ENCODE measurements around the gene PFKFB2.

The PFKFB2 gene

DNA sequence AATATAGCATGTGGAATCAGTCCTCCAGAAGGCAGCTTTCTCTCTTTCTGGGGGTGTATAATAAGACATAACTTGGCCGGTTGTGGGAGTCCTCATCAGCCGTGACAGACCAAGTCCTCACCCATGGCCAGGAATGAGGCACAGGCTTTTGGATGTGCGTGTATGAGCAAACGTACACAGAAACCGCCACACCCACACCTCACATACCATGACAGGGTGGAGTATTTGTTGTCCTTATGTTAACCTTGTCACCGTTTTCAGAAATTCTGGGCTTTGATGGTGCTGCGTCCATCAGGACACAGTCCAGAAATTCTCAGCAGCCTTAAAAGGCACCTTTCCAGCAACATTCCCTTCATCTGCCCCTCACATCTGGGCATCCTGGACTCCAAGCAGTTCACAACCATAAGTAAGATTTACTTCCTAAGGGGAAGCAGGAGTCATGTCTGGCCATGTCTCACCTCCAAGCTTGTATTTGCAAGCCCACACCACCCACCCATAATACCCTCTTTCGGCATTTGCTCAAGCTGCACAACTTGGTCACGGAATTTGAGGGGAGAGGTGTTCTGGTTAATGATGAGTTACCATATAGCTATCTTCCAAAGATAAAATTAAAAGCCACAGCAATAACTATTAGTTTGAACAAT, 32.9 kb upstream of the PFKFB2 start:
- H2AFZ ChIP-seq (ENCODE audit: low read depth, low read length), result no peak overlapping the region
- H3K9me3 ChIP-seq (ENCODE audit: control insufficient read depth, low read length), result no peaks in the 10 kb centered on the region
- no peak overlapping the region for H3K4me2 ChIP-seq (ENCODE audit: low read length, poor library complexity, severe bottlenecking)
- H3K27me3 ChIP-seq (ENCODE audit: control insufficient read depth in 1 of 2, insufficient read depth in 1 of 2, low read length in 2 of 2), result no peaks in the 10 kb centered on the region
- no peak overlapping the region for H3K9ac ChIP-seq (ENCODE audit: low read length)
- WGBS, result over 99% methylated on average over 7 of the region's 9 CpGs
- no peak overlapping the region for H3K18ac ChIP-seq (ENCODE audit: low read depth in 1 of 2, low read length in 2 of 2)
- no peaks in the 10 kb centered on the region for H3K36me3 ChIP-seq (ENCODE audit: control insufficient read depth in 1 of 2, insufficient read depth in 2 of 2, low read depth in 1 of 2, low read length in 2 of 2)
- no peak overlapping the region for H2BK12ac ChIP-seq (ENCODE audit: low read length in 2 of 2)
- no peak overlapping the region for H3K14ac ChIP-seq (ENCODE audit: low read length in 2 of 2)
- no peak overlapping the region for H4K8ac ChIP-seq (ENCODE audit: low read length)
- no peak overlapping the region for H2BK120ac ChIP-seq (ENCODE audit: low read depth, low read length)
- H3K23ac ChIP-seq (ENCODE audit: low read length in 2 of 2), result no peak overlapping the region
- DNase-seq, result no peak
- H3K27ac ChIP-seq (ENCODE audit: low read length, poor library complexity, severe bottlenecking), result no peak overlapping the region
- no peak overlapping the region for H3K4ac ChIP-seq (ENCODE audit: low read depth in 1 of 2, low read length in 2 of 2)
- H3K4me1 ChIP-seq (ENCODE audit: control insufficient read depth, insufficient read depth, low read depth, low read length), result peaks cover 14% of the 10 kb centered on the region
- H3K79me1 ChIP-seq (replicated peaks; ENCODE audit: low read length, poor library complexity, severe bottlenecking), result no peaks in the 10 kb centered on the region
- H2AK5ac ChIP-seq (ENCODE audit: low read length, severe bottlenecking), result no peak overlapping the region
- no peak overlapping the region for H3K4me3 ChIP-seq (ENCODE audit: insufficient read depth in 1 of 2, low read depth in 1 of 2, low read length in 2 of 2)
- H2BK15ac ChIP-seq (ENCODE audit: low read depth, poor library complexity, severe bottlenecking), result no peak overlapping the region
- no peak overlapping the region for H2BK5ac ChIP-seq (ENCODE audit: low read depth, low read length, poor library complexity, severe bottlenecking)
- H4K91ac ChIP-seq (ENCODE audit: low read length), result no peak overlapping the region

DNA sequence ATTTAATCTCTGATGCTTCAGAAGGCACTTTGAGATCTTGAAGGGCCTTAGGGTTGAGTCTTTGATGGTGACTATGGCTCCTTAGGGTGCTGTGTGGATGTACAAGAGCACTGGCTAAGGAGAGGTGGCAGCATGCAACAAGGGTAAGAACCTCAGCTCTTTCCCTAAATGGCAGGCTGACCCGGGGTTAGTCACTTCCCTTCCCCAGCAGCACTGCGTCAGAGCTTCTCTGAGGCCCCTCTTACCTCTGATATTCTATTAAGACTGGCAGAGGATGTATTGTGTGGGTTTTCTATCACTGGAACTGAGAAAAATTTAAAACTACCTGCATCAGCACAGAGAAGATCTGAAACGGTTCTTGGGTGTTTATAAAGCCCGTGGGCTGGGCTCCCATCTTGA, 32.4 kb upstream of the PFKFB2 start:
- Histone ChIP-seq H3K23ac (ENCODE audit: low read length in 2 of 2) (no peak overlapping the region), H2BK12ac (ENCODE audit: low read length in 2 of 2) (no peak overlapping the region), H2BK5ac (ENCODE audit: low read depth, low read length, poor library complexity, severe bottlenecking) (no peak overlapping the region), H3K4me3 (ENCODE audit: insufficient read depth in 1 of 2, low read depth in 1 of 2, low read length in 2 of 2) (no peak overlapping the region), H3K27ac (ENCODE audit: low read length, poor library complexity, severe bottlenecking) (no peak overlapping the region), H3K36me3 (ENCODE audit: control insufficient read depth in 1 of 2, insufficient read depth in 2 of 2, low read depth in 1 of 2, low read length in 2 of 2) (no peaks in the 10 kb centered on the region), H3K4me2 (ENCODE audit: low read length, poor library complexity, severe bottlenecking) (no peak overlapping the region), H3K4ac (ENCODE audit: low read depth in 1 of 2, low read length in 2 of 2) (no peak overlapping the region), H4K8ac (ENCODE audit: low read length) (no peak overlapping the region), H2BK15ac (ENCODE audit: low read depth, poor library complexity, severe bottlenecking) (no peak overlapping the region), H3K14ac (ENCODE audit: low read length in 2 of 2) (no peak overlapping the region), H3K27me3 (ENCODE audit: control insufficient read depth in 1 of 2, insufficient read depth in 1 of 2, low read length in 2 of 2) (no peaks in the 10 kb centered on the region), H3K4me1 (ENCODE audit: control insufficient read depth, insufficient read depth, low read depth, low read length) (peaks cover 15% of the 10 kb centered on the region), H3K9me3 (ENCODE audit: control insufficient read depth, low read length) (no peaks in the 10 kb centered on the region), H4K91ac (ENCODE audit: low read length) (no peak overlapping the region), H2AK5ac (ENCODE audit: low read length, severe bottlenecking) (no peak overlapping the region), H2BK120ac (ENCODE audit: low read depth, low read length) (no peak overlapping the region), H3K9ac (ENCODE audit: low read length) (no peak overlapping the region), H2AFZ (ENCODE audit: low read depth, low read length) (no peak overlapping the region), H3K18ac (ENCODE audit: low read depth in 1 of 2, low read length in 2 of 2) (no peak overlapping the region), H3K79me1 (replicated peaks; ENCODE audit: low read length, poor library complexity, severe bottlenecking) (no peaks in the 10 kb centered on the region)
- 68% methylated on average over 2 of the region's 4 CpGs for WGBS
- DNase-seq, result no peak

- no peak overlapping the region for H3K23ac ChIP-seq (ENCODE audit: low read length in 2 of 2)
- no peak overlapping the region for H3K4me2 ChIP-seq (ENCODE audit: low read length, poor library complexity, severe bottlenecking)
- no peaks in the 10 kb centered on the region for H3K79me1 ChIP-seq (replicated peaks; ENCODE audit: low read length, poor library complexity, severe bottlenecking)
- H3K27ac ChIP-seq (ENCODE audit: low read length, poor library complexity, severe bottlenecking), result no peak overlapping the region
- no peak overlapping the region for H4K91ac ChIP-seq (ENCODE audit: low read length)
- no peak overlapping the region for H2BK15ac ChIP-seq (ENCODE audit: low read depth, poor library complexity, severe bottlenecking)
- H4K8ac ChIP-seq (ENCODE audit: low read length), result no peak overlapping the region
- H3K4me3 ChIP-seq (ENCODE audit: insufficient read depth in 1 of 2, low read depth in 1 of 2, low read length in 2 of 2), result no peak overlapping the region
- no peak overlapping the region for H3K14ac ChIP-seq (ENCODE audit: low read length in 2 of 2)
- no peak overlapping the region for H3K4ac ChIP-seq (ENCODE audit: low read depth in 1 of 2, low read length in 2 of 2)
- H3K18ac ChIP-seq (ENCODE audit: low read depth in 1 of 2, low read length in 2 of 2), result no peak overlapping the region
- H3K4me1 ChIP-seq (ENCODE audit: control insufficient read depth, insufficient read depth, low read depth, low read length), result peaks cover 15% of the 10 kb centered on the region
- H3K9me3 ChIP-seq (ENCODE audit: control insufficient read depth, low read length), result no peaks in the 10 kb centered on the region
- H2BK120ac ChIP-seq (ENCODE audit: low read depth, low read length), result no peak overlapping the region
- no peak overlapping the region for H2AFZ ChIP-seq (ENCODE audit: low read depth, low read length)
- no peak overlapping the region for H2BK12ac ChIP-seq (ENCODE audit: low read length in 2 of 2)
- no peak overlapping the region for H2BK5ac ChIP-seq (ENCODE audit: low read depth, low read length, poor library complexity, severe bottlenecking)
- no peak for DNase-seq
- 61% methylated on average over 8 of the region's 8 CpGs for WGBS
- H3K36me3 ChIP-seq (ENCODE audit: control insufficient read depth in 1 of 2, insufficient read depth in 2 of 2, low read depth in 1 of 2, low read length in 2 of 2), result no peaks in the 10 kb centered on the region
- no peak overlapping the region for H2AK5ac ChIP-seq (ENCODE audit: low read length, severe bottlenecking)
- H3K9ac ChIP-seq (ENCODE audit: low read length), result no peak overlapping the region
- H3K27me3 ChIP-seq (ENCODE audit: control insufficient read depth in 1 of 2, insufficient read depth in 1 of 2, low read length in 2 of 2), result no peaks in the 10 kb centered on the region
These were observed 31.8 kb upstream of the PFKFB2 start for GRCh38 chr1:207021139-207021861.

DNA sequence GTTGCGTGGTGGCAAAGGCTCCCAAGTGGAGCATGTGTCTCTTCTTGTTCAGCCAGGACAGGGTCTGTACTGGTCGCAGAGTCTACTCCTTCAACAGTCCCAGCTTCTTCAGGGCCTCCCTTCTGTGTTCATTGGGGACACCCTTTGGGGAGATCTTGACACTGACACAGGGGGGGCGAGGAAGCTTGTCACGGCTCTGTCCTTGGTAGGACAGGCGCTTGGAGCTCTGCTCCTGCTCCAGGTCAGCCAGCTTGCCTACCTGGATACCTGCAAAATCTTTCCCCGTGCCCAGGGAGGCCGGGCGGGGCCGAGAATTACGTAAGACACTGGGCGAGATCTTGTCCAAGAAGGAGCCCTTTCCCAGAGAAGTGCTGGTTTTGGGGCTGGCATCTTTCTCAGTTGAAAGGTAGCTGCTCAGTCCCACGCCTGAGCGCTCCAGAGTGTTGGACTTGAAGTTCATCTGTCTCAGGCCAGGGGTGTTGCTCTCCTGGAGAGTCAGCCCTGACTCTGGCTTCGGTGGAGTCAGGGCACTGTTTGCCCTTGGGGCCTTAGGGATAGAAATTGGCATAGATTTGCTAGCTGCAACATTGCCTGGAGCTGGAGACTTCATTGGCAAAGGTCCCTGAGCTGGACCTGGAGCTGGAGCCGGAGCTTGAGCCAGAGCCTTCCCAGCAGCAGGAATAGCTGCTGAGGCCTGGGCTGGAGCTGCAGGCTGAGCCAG, 31.0 kb upstream of the PFKFB2 start:
- H3K4me1 ChIP-seq (ENCODE audit: control insufficient read depth, insufficient read depth, low read depth, low read length), result peaks cover 15% of the 10 kb centered on the region
- no peak overlapping the region for H3K4ac ChIP-seq (ENCODE audit: low read depth in 1 of 2, low read length in 2 of 2)
- no peak overlapping the region for H2AK5ac ChIP-seq (ENCODE audit: low read length, severe bottlenecking)
- no peak overlapping the region for H3K18ac ChIP-seq (ENCODE audit: low read depth in 1 of 2, low read length in 2 of 2)
- no peak overlapping the region for H4K91ac ChIP-seq (ENCODE audit: low read length)
- no peak overlapping the region for H2BK12ac ChIP-seq (ENCODE audit: low read length in 2 of 2)
- H3K9ac ChIP-seq (ENCODE audit: low read length), result no peak overlapping the region
- H2BK15ac ChIP-seq (ENCODE audit: low read depth, poor library complexity, severe bottlenecking), result no peak overlapping the region
- no peaks in the 10 kb centered on the region for H3K27me3 ChIP-seq (ENCODE audit: control insufficient read depth in 1 of 2, insufficient read depth in 1 of 2, low read length in 2 of 2)
- no peaks in the 10 kb centered on the region for H3K9me3 ChIP-seq (ENCODE audit: control insufficient read depth, low read length)
- no peaks in the 10 kb centered on the region for H3K79me1 ChIP-seq (replicated peaks; ENCODE audit: low read length, poor library complexity, severe bottlenecking)
- no peak overlapping the region for H2BK5ac ChIP-seq (ENCODE audit: low read depth, low read length, poor library complexity, severe bottlenecking)
- H4K8ac ChIP-seq (ENCODE audit: low read length), result no peak overlapping the region
- H3K14ac ChIP-seq (ENCODE audit: low read length in 2 of 2), result no peak overlapping the region
- 94% methylated on average over 15 of the region's 15 CpGs for whole genome bisulfite sequencing
- H3K4me3 ChIP-seq (ENCODE audit: insufficient read depth in 1 of 2, low read depth in 1 of 2, low read length in 2 of 2), result no peak overlapping the region
- no peak overlapping the region for H2AFZ ChIP-seq (ENCODE audit: low read depth, low read length)
- no peak overlapping the region for H2BK120ac ChIP-seq (ENCODE audit: low read depth, low read length)
- no peak overlapping the region for H3K23ac ChIP-seq (ENCODE audit: low read length in 2 of 2)
- no peak overlapping the region for H3K27ac ChIP-seq (ENCODE audit: low read length, poor library complexity, severe bottlenecking)
- DNase-seq, result no peak
- no peak overlapping the region for H3K4me2 ChIP-seq (ENCODE audit: low read length, poor library complexity, severe bottlenecking)
- no peaks in the 10 kb centered on the region for H3K36me3 ChIP-seq (ENCODE audit: control insufficient read depth in 1 of 2, insufficient read depth in 2 of 2, low read depth in 1 of 2, low read length in 2 of 2)
